Hepatocyte (in vitro differentiated cells): Measurements from ENCODE around the gene SGMS1. TPM values are rescaled to one million over a fixed set of nuclear protein-coding genes. Genes with fewer than 3 reads are reported as not detected.

Experiments
- DNase-seq: peaks from one replicate; pipeline ENCODE4 v3.0.0-alpha.2; 2016; ENCODE audit warnings: low spot score
- H2AFZ ChIP-seq: fragments of 200-600 bp; sonication (generic); 2 replicates; pipeline ENCODE4 v1.6.0; 2016; ENCODE audit warnings: antibody characterized with exemption, mild to moderate bottlenecking
- H3K27ac ChIP-seq: fragments of 200-600 bp; sonication (generic); 2 replicates; pipeline ENCODE4 v1.5.1; 2016; ENCODE audit warnings: mild to moderate bottlenecking
- H3K27me3 ChIP-seq: fragments of 200-600 bp; sonication (generic); 2 replicates; pipeline ENCODE4 v1.6.1; 2016
- H3K36me3 ChIP-seq: fragments of 200-600 bp; sonication (generic); replicated peaks from 2 replicates; pipeline ENCODE4 v1.5.1; 2016; ENCODE audit warnings: low read depth; ENCODE audit not compliant: insufficient read depth
- H3K4me1 ChIP-seq: fragments of 200-600 bp; sonication (generic); 2 replicates; pipeline ENCODE4 v1.5.1; 2016; ENCODE audit warnings: mild to moderate bottlenecking, moderate library complexity; ENCODE audit not compliant: insufficient read depth
- H3K4me2 ChIP-seq: fragments of 200-600 bp; sonication (generic); 2 replicates; pipeline ENCODE4 v1.6.0; 2016
- H3K4me3 ChIP-seq: fragments of 200-600 bp; sonication (generic); 2 replicates; pipeline ENCODE4 v1.5.1; 2016; ENCODE audit warnings: mild to moderate bottlenecking
- H3K79me2 ChIP-seq: fragments of 200-600 bp; sonication (generic); 2 replicates; pipeline ENCODE4 v1.6.0; 2017; ENCODE audit warnings: mild to moderate bottlenecking
- H3K9me2 ChIP-seq: fragments of 200-600 bp; sonication (generic); replicated peaks from 2 replicates; pipeline ENCODE4 v1.6.0; 2017; ENCODE audit warnings: mild to moderate bottlenecking; ENCODE audit not compliant: insufficient read depth
- H3K9me3 ChIP-seq: fragments of 200-600 bp; sonication (generic); 2 replicates; pipeline ENCODE4 v1.5.1; 2016; ENCODE audit warnings: low read depth, mild to moderate bottlenecking
- H4K20me1 ChIP-seq: fragments of 200-600 bp; sonication (generic); 2 replicates; pipeline ENCODE4 v1.6.0; 2016; ENCODE audit warnings: mild to moderate bottlenecking; ENCODE audit not compliant: insufficient read depth, poor library complexity, severe bottlenecking
- EZH2 ChIP-seq: fragments of 200-600 bp; sonication (generic); IDR thresholded peaks from 2 replicates; pipeline ENCODE4 v1.6.1; 2016; ENCODE audit warnings: antibody characterized with exemption, mild to moderate bottlenecking, borderline replicate concordance
- EZH2phosphoT487 ChIP-seq: fragments of 200-600 bp; sonication (generic); IDR thresholded peaks from one replicate; pipeline ENCODE4 v1.6.1; 2018; ENCODE audit warnings: antibody characterized with exemption, mild to moderate bottlenecking, low read depth, moderate library complexity; ENCODE audit not compliant: unreplicated experiment, severe bottlenecking
- WGBS: methylation state at CpG from one replicate; pipeline ENCODE4 v1.1.6; 2016; ENCODE audit warnings: low lambda C conversion rate; ENCODE audit errors: missing lambda C conversion rate; 5-methylcytosine and 5-hydroxymethylcytosine counted together
- polyA plus RNA-seq: library from polyadenylated mRNA; unstranded; fragments of >200 nt; fragmentation: Nextera tagmentation; extraction: Ambion mirVana; gene quantifications from 2 replicates; pipeline ENCODE4 v1.2.1, GENCODE V29; 2016
- total RNA-seq: library from RNA; depleted of rRNA; stranded (reverse); fragments of >200 nt; gene quantifications from 2 replicates; pipeline ENCODE4 v1.2.3, GENCODE V29; 2014
- TF ChIP-seq, protein P1 (sequence below): fragments of 200-600 bp; sonication (generic); IDR thresholded peaks from 2 replicates; pipeline ENCODE4 v1.5.1; 2016; ENCODE audit warnings: antibody characterized with exemption, mild to moderate bottlenecking; ENCODE audit not compliant: poor library complexity

The SGMS1 gene
- total and polyA plus RNA-seq, 2 experiments from 2014 or later, result 28.1 to 87.8 TPM

DNA sequence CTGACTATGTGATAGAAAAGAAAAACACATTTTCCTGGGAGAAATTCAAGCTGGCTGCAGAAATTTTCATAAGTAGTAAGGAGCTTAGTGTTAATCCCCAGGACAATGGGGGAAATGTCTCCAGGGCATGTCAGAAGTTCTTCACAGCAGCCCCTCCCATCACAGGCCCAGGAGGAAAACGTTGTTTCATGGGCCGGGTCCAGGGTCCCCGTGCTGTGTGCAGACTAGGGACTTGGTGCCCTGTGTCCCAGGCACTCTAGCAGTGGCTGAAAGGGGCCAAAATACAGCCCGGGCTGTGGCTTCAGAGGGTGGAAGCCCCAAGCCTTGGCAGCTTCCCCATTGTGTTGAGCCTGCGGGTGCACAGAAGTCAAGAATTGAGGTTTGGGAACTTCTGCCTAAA is 273.4 kb downstream of the SGMS1 start:
- no peak for TF ChIP-seq EZH2
- TF ChIP-seq, protein P1, sequence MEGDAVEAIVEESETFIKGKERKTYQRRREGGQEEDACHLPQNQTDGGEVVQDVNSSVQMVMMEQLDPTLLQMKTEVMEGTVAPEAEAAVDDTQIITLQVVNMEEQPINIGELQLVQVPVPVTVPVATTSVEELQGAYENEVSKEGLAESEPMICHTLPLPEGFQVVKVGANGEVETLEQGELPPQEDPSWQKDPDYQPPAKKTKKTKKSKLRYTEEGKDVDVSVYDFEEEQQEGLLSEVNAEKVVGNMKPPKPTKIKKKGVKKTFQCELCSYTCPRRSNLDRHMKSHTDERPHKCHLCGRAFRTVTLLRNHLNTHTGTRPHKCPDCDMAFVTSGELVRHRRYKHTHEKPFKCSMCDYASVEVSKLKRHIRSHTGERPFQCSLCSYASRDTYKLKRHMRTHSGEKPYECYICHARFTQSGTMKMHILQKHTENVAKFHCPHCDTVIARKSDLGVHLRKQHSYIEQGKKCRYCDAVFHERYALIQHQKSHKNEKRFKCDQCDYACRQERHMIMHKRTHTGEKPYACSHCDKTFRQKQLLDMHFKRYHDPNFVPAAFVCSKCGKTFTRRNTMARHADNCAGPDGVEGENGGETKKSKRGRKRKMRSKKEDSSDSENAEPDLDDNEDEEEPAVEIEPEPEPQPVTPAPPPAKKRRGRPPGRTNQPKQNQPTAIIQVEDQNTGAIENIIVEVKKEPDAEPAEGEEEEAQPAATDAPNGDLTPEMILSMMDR, result no peak
- TF ChIP-seq EZH2phosphoT487, result no peak
- Histone ChIP-seq H3K4me1 (no peaks in the 10 kb centered on the region), H3K27me3 (no peaks in the 10 kb centered on the region), H3K79me2 (peaks cover 24% of the 10 kb centered on the region), H3K36me3 (no peaks in the 10 kb centered on the region), H3K27ac (no peak overlapping the region), H3K9me3 (no peaks in the 10 kb centered on the region), H3K4me2 (no peak overlapping the region), H3K9me2 (no peaks in the 10 kb centered on the region), H3K4me3 (no peak overlapping the region), H4K20me1 (no peaks in the 10 kb centered on the region), H2AFZ (no peak overlapping the region)
- no peak for DNase-seq
- 91% methylated on average over 5 of the region's 5 CpGs for WGBS

DNA sequence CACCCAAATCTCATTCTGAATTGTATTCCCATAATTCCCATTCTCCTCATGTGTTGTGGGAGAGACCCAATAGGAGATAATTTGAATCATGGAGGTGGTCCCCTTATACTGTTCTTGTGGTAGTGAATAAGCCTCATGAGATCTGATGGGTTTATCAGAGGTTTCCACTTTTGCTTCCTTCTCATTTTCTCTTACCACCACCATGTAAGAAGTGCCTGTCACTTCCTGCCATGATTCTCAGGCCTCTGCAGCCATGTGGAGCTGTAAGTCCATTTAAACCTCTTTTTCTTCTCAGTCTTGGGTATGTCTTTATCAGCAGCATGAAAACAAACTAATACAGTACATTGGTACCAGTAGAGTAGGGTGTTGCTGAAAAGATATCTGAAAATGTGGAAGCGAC is 274.2 kb downstream of the SGMS1 start:
- Histone ChIP-seq H3K9me3 (no peaks in the 10 kb centered on the region), H3K9me2 (no peaks in the 10 kb centered on the region), H4K20me1 (no peaks in the 10 kb centered on the region), H3K27me3 (no peaks in the 10 kb centered on the region), H3K27ac (no peak overlapping the region), H3K4me3 (no peak overlapping the region), H3K4me1 (no peaks in the 10 kb centered on the region), H3K36me3 (no peaks in the 10 kb centered on the region), H3K79me2 (peaks cover 24% of the 10 kb centered on the region), H2AFZ (no peak overlapping the region), H3K4me2 (no peak overlapping the region)
- WGBS, result 86% methylated on average over 1 of the region's 1 CpG
- TF ChIP-seq, protein P1, result no peak
- TF ChIP-seq EZH2 (no peak), EZH2phosphoT487 (no peak)
- DNase-seq, result no peak

DNA sequence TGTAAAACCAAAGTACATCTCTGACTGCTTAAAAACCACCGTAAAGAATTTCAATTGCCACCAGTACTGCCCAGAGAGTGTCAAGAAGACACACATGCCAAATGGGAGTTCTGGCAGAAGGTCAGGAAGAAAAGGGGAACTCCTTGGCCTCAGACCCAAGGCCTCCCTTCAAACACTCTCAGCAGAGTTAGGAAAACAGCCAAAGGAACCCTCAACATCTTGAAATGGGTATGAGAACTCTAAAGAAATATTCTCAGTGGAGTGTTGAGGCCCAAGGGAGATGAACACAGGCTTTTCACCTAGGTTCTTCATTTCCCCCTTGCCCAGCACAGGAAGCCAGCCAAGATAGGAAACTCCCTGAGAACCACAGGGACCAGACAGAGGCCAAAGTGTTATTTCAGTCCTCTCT is 276.4 kb downstream of the SGMS1 start:
- H3K36me3 ChIP-seq, result no peaks in the 10 kb centered on the region
- 81% methylated on average over 1 of the region's 1 CpG for WGBS
- H3K27me3 ChIP-seq, result no peaks in the 10 kb centered on the region
- no peak overlapping the region for H2AFZ ChIP-seq
- no peak overlapping the region for H3K4me3 ChIP-seq
- peaks cover 22% of the 10 kb centered on the region for H3K79me2 ChIP-seq
- H4K20me1 ChIP-seq, result no peaks in the 10 kb centered on the region
- H3K9me3 ChIP-seq, result no peaks in the 10 kb centered on the region
- no peaks in the 10 kb centered on the region for H3K4me1 ChIP-seq
- no peak overlapping the region for H3K27ac ChIP-seq
- TF ChIP-seq EZH2phosphoT487, result no peak
- TF ChIP-seq, protein P1, result no peak
- TF ChIP-seq EZH2, result no peak
- no peaks in the 10 kb centered on the region for H3K9me2 ChIP-seq
- no peak for DNase-seq
- no peak overlapping the region for H3K4me2 ChIP-seq

DNA sequence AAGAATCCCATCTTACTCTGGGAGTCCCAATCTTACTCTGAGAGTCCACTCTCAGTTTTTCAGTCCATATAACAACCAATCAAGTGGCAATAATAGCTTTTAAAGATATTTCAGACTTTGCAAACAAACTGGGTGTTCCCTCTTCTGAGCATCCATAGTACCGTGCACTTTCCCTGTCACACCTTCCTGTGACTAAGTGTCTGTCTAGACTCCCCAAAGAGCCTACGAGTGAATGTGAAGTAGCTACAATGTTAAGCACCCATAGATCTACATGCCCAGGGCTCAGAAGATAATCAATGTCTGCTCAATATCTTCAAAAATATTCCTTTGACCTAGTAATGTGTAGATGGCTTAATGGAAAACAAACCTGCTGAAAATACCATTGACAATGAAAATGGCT is 276.8 kb downstream of the SGMS1 start:
- Histone ChIP-seq H3K79me2 (peaks cover 18% of the 10 kb centered on the region), H3K9me2 (no peaks in the 10 kb centered on the region)

More for the DNA sequence above, 276.8 kb downstream of the SGMS1 start:
- H3K4me2 ChIP-seq, result no peak overlapping the region
- DNase-seq, result no peak
- 91% methylated on average over 2 of the region's 2 CpGs for WGBS
- TF ChIP-seq, protein P1, result no peak
- TF ChIP-seq EZH2, result no peak
- no peak overlapping the region for H3K4me3 ChIP-seq
- H3K9me3 ChIP-seq, result no peaks in the 10 kb centered on the region
- H3K36me3 ChIP-seq, result no peaks in the 10 kb centered on the region
- H4K20me1 ChIP-seq, result no peaks in the 10 kb centered on the region
- H3K27me3 ChIP-seq, result no peaks in the 10 kb centered on the region
- no peak overlapping the region for H2AFZ ChIP-seq
- H3K27ac ChIP-seq, result no peak overlapping the region
- H3K4me1 ChIP-seq, result no peaks in the 10 kb centered on the region
